Panc1 (cell line): Measurements from ENCODE around the gene UBE2J1. TPM values are rescaled to one million over a fixed set of nuclear protein-coding genes. Genes with fewer than 3 reads are reported as not detected.

Source experiments
- ATAC-seq: fragments of 200-7000 bp; cut with Tn5 transposase; 2 replicates; pipeline ENCODE4 v1.9.1; 2020; ENCODE audit warnings: mild to moderate bottlenecking, moderate library complexity
- BruUV-seq: library from RNA; stranded (reverse); fragments of 400-500 nt; replicated peaks from 2 replicates; lab custom pipeline; 2021; lab: Mats Ljungman, UMichigan
- CTCF ChIA-PET: fragments of 300-600 bp; sonication (Branson Sonifier 250); formaldehyde crosslinking; loops from one replicate; lab custom pipeline; 2022; ENCODE audit warnings: antibody characterized with exemption; lab: Charles Lee
- POLR2A ChIA-PET: fragments of 300-600 bp; sonication (Branson Sonifier 250); formaldehyde crosslinking; loops from one replicate; lab custom pipeline; 2022; ENCODE audit warnings: antibody characterized with exemption; lab: Charles Lee
- DNase-seq: peaks from one replicate; pipeline ENCODE4 v3.0.0-alpha.2; 2010; ENCODE audit warnings: low read depth, low spot score
- H3K27ac ChIP-seq: 2 replicates; pipeline ENCODE4 v1.5.1; 2011; ENCODE audit warnings: mild to moderate bottlenecking, low read length, inconsistent platforms
- H3K27me3 ChIP-seq: fragments of 200-500 bp; sonication (Bioruptor generic); 2 replicates; pipeline ENCODE4 v1.6.0; 2014; ENCODE audit warnings: low read length, inconsistent platforms; ENCODE audit not compliant: control insufficient read depth, insufficient read depth
- H3K36me3 ChIP-seq: fragments of 200-500 bp; sonication (Bioruptor generic); 2 replicates; pipeline ENCODE4 v1.5.1; 2014; ENCODE audit warnings: inconsistent platforms, mild to moderate bottlenecking, low read length, moderate library complexity; ENCODE audit not compliant: control insufficient read depth, insufficient read depth
- H3K4me1 ChIP-seq: 2 replicates; pipeline ENCODE4 v1.5.1; 2011; ENCODE audit warnings: inconsistent platforms, mild to moderate bottlenecking, low read length, moderate library complexity; ENCODE audit not compliant: control insufficient read depth, insufficient read depth
- H3K4me3 ChIP-seq, 2 experiments: 2 replicates each; pipeline ENCODE4 v1.5.1; 2011 to 2012; ENCODE audit warnings: low read depth in 2 of 2, low read length in 2 of 2, mild to moderate bottlenecking in 2 of 2, inconsistent platforms in 1 of 2, moderate library complexity in 1 of 2
- H3K9me3 ChIP-seq: fragments of 200-500 bp; sonication (Bioruptor generic); 2 replicates; pipeline ENCODE4 v1.5.1; 2014; ENCODE audit warnings: low read depth, mild to moderate bottlenecking, inconsistent platforms, low read length, moderate library complexity; ENCODE audit not compliant: control insufficient read depth, insufficient read depth
- POLR2AphosphoS5 ChIP-seq: IDR thresholded peaks from 2 replicates; pipeline ENCODE4 v1.6.1; 2012; ENCODE audit warnings: mild to moderate bottlenecking, low read depth, low read length, moderate library complexity
- SIN3A ChIP-seq: IDR thresholded peaks from 2 replicates; pipeline ENCODE4 v1.6.1; 2012; ENCODE audit warnings: low read depth, mild to moderate bottlenecking, low read length, moderate library complexity, borderline replicate concordance; ENCODE audit not compliant: insufficient read depth
- TCF7L2 ChIP-seq: IDR thresholded peaks from 2 replicates; pipeline ENCODE4 v1.6.1; 2011; ENCODE audit warnings: mild to moderate bottlenecking, low read depth, low read length, inconsistent platforms
- in situ Hi-C: cut with HindIII; loops from 2 replicates; pipeline ENCODE4 v1.10.0; 2016; ENCODE audit warnings: low sequenced_read_pairs, low pct_unique_long_range_greater_than_20kb
- intact Hi-C: fragments of 100-400 bp; cut with micrococcal nuclease; formaldehyde crosslinking; loops from one replicate; pipeline ENCODE4 v1.10.0; 2022; ENCODE audit not compliant: unreplicated experiment
- total RNA-seq: library from RNA; stranded (reverse); gene quantifications from one replicate; pipeline ENCODE4 v1.2.1, GENCODE V29; 2021; ENCODE audit not compliant: unreplicated experiment
- TF ChIP-seq, protein P1 (sequence below), 2 experiments: IDR thresholded peaks; 2 replicates each; pipeline ENCODE4 v1.6.1; 2011 to 2012; ENCODE audit warnings: low read depth in 2 of 2, control low read depth in 1 of 2, low read length in 1 of 2, mild to moderate bottlenecking in 1 of 2, moderate library complexity in 1 of 2; ENCODE audit not compliant: insufficient read depth in 1 of 2
- TF ChIP-seq, protein P2 (sequence below): fragments of 450-650 bp; IDR thresholded peaks from 2 replicates; pipeline ENCODE4 v1.5.1; 2017; ENCODE audit warnings: mild to moderate bottlenecking

Gene UBE2J1
- total RNA-seq, 1 experiment from 2014 or later: 30.5 TPM

DNA sequence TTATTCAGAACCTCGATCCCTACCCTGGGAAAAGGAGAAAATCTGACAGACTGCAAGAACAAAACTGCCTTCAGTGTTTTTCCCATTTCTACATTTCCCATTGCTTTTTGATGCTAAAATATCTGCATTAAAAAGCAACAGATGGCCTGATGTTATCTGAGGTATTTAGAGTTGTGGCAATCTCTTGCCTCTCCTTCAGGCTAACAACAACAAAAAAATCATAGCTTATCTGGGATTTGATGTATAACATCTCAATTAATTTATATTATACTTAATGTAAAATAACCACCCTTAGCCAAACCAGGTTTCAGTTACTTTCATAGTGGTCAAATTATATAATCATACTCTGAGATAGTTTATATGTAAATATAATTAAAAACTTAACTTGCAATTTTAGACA is 21.6 kb downstream of the UBE2J1 start:
- H3K36me3 ChIP-seq: 0 out of 2 replicates have a peak, but pooled peaks cover 3% of the 10 kb centered on the region
- no peak for ATAC-seq

DNA sequence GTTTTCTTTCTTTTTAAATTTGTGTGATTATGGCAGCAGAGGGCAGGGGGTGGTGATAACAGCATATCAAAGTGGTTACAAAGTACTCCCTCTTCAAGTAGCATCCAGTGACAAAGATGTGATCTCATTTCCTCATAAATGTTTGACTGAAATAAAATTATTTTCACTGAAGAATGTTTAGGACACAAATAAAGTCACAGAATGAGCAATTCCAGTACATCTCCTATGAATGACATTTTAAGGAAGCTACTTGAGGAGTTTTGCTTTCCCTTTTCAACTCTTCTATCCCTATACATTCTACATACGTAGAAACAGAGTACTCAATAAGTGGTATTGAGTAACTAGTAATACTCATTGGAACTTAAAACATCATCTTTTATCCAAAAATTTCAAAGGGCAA is 23.5 kb downstream of the UBE2J1 start:
- H3K36me3 ChIP-seq: no peaks in the 10 kb centered on the region
- ChIA-PET POLR2A (no interaction called here), CTCF (no interaction called here)
- TF ChIP-seq, protein P1, sequence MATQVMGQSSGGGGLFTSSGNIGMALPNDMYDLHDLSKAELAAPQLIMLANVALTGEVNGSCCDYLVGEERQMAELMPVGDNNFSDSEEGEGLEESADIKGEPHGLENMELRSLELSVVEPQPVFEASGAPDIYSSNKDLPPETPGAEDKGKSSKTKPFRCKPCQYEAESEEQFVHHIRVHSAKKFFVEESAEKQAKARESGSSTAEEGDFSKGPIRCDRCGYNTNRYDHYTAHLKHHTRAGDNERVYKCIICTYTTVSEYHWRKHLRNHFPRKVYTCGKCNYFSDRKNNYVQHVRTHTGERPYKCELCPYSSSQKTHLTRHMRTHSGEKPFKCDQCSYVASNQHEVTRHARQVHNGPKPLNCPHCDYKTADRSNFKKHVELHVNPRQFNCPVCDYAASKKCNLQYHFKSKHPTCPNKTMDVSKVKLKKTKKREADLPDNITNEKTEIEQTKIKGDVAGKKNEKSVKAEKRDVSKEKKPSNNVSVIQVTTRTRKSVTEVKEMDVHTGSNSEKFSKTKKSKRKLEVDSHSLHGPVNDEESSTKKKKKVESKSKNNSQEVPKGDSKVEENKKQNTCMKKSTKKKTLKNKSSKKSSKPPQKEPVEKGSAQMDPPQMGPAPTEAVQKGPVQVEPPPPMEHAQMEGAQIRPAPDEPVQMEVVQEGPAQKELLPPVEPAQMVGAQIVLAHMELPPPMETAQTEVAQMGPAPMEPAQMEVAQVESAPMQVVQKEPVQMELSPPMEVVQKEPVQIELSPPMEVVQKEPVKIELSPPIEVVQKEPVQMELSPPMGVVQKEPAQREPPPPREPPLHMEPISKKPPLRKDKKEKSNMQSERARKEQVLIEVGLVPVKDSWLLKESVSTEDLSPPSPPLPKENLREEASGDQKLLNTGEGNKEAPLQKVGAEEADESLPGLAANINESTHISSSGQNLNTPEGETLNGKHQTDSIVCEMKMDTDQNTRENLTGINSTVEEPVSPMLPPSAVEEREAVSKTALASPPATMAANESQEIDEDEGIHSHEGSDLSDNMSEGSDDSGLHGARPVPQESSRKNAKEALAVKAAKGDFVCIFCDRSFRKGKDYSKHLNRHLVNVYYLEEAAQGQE (IDR thresholded peaks at IDR 0.05; ENCODE audit: insufficient read depth in 1 of 2, low read depth in 2 of 2, low read length in 1 of 2): no peak
- TF ChIP-seq POLR2AphosphoS5 (no peak), TCF7L2 (no peak), SIN3A (no peak)
- TF ChIP-seq, protein P2, sequence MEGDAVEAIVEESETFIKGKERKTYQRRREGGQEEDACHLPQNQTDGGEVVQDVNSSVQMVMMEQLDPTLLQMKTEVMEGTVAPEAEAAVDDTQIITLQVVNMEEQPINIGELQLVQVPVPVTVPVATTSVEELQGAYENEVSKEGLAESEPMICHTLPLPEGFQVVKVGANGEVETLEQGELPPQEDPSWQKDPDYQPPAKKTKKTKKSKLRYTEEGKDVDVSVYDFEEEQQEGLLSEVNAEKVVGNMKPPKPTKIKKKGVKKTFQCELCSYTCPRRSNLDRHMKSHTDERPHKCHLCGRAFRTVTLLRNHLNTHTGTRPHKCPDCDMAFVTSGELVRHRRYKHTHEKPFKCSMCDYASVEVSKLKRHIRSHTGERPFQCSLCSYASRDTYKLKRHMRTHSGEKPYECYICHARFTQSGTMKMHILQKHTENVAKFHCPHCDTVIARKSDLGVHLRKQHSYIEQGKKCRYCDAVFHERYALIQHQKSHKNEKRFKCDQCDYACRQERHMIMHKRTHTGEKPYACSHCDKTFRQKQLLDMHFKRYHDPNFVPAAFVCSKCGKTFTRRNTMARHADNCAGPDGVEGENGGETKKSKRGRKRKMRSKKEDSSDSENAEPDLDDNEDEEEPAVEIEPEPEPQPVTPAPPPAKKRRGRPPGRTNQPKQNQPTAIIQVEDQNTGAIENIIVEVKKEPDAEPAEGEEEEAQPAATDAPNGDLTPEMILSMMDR: no peak
- no peak overlapping the region for H3K4me3 ChIP-seq
- no peaks in the 10 kb centered on the region for H3K4me1 ChIP-seq
- no peak overlapping the region for H3K27ac ChIP-seq
- ATAC-seq (no peak), DNase-seq (no peak)
- intact Hi-C loops: no loop called here
- H3K27me3 ChIP-seq: no peaks in the 10 kb centered on the region
- no peaks in the 10 kb centered on the region for H3K9me3 ChIP-seq
- in situ Hi-C loops: no loop called here
- no TSS peak for BruUV-seq

More for the DNA sequence above, 21.6 kb downstream of the UBE2J1 start:
- intact Hi-C loops (no loop called here), in situ Hi-C loops (no loop called here)
- Histone ChIP-seq H3K4me1 (no peaks in the 10 kb centered on the region), H3K27ac (no peak overlapping the region), H3K4me3 (no peak overlapping the region), H3K27me3 (no peaks in the 10 kb centered on the region), H3K9me3 (no peaks in the 10 kb centered on the region)
- ChIA-PET CTCF (no interaction called here), POLR2A (no interaction called here)
- no peak for DNase-seq
- no TSS peak for BruUV-seq
- TF ChIP-seq, protein P2: no peak
- TF ChIP-seq TCF7L2: no peak
- no peak for TF ChIP-seq POLR2AphosphoS5
- TF ChIP-seq SIN3A: no peak
- TF ChIP-seq, protein P1 (IDR thresholded peaks at IDR 0.05; ENCODE audit: insufficient read depth in 1 of 2, low read depth in 2 of 2, low read length in 1 of 2): no peak
